OCI-LY1 (cell line): ENCODE data around the gene NFIA.

Source experiments
- CTCF ChIP-seq: fragments of 200-600 bp; sonication (generic), shearing (Covaris generic); IDR thresholded peaks from 2 replicates; pipeline ENCODE4 v1.5.1; 2017; ENCODE audit warnings: mild to moderate bottlenecking, antibody characterized with exemption, low read length, moderate library complexity, mixed read lengths
- EZH2 ChIP-seq: fragments of 200-600 bp; sonication (generic), shearing (Covaris generic); IDR thresholded peaks from 2 replicates; pipeline ENCODE4 v1.8.0; 2017; ENCODE audit warnings: borderline replicate concordance, mixed run types, mild to moderate bottlenecking, antibody characterized with exemption, low read length, moderate library complexity, mixed read lengths

- TF ChIP-seq CTCF (no peak), EZH2 (no peak)
Measured at GRCh38 chr1:61238359-61238665, 156.0 kb downstream of the NFIA start.
